Measurements from ENCODE around the gene SPPL2B.
A peak's percentile ranks its signal among the peaks of the same experiment; 100 is the strongest.
"Not testable (repeated sequence)": the region's sequence is repeated elsewhere in the genome, so short reads cannot be mapped to it uniquely, and the experiment has no call there.

Gene SPPL2B

DNA sequence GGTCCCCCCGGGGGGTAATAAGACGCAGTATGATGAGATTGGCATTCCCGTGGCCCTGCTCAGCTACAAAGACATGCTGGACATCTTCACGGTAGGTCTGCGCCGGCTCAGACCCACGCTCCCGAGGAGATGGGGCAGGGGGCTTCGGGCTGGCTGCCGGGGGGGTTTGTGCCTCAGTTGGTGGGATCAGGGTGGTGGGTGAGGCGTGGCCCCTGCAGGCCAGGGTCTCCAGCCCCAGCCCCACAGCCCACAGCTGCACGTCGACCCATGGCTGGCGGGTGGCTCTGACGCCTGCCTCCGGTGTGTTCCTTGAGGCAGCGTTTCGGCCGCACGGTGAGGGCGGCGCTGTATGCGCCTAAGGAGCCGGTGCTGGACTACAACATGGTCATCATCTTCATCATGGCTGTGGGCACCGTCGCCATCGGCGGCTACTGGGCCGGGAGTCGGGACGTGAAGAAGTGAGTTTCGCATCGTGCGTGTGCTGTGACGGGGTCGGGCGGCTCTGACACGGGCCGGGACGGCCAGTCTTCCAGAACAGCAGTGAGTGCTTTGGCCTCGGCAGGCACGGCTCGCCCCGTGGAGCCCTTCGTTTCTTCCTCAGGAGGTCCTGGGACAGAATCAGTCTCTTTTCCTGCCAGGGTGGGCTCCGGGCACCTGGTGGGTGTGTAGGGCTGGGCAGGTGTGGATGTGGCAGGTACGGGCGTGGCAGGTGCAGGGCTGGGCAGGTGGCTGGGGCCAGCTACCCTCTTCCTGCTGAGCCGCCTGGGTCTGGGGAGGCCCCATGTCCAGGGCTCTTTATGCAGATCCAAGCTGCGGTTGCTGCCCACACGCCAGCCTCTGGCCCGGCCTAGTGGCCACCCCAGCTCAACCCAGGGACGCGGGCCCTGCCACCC is 10.5 kb downstream of the SPPL2B start:
- no peak for DNase-seq

GRCh38 chr19:2339644-2340310 is 11.3 kb downstream of the SPPL2B start:
- DNase-seq: no peak

DNA sequence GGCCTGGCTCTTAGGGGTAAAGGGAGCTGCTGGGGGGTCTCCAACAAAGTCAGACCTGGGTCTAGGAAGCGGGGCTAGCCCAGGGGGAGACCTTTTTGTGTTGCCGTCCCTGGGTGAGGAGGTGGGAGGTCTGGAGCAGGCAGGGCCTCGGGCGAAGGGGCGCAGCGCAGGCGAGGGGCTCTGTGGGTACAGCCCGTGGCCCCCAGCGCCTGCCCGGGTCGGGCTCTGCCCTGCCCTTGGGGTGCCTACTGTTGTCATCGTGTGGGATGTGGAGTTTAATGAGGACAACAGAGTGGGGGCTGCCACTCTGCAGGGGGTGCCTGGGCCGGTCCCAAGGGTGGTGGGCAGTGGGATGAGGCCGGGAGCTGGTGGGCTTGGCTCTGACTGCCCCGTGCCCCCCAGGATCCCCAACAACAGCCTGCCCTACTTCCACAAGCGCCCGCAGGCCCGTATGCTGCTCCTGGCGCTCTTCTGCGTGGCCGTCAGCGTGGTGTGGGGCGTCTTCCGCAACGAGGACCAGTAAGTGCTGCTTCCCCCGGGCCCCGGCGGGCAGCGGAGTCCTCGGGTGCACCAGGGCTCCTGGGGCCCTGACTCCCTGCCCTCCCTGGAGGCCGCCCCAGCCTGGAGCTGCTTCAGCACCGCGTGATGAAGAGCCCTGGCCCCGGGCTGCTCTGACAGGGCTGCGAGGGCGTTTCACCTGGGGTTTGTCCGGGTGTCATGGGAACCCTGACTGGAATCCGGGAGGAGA is 12.2 kb downstream of the SPPL2B start:
- DNase-seq: no peak

DNA sequence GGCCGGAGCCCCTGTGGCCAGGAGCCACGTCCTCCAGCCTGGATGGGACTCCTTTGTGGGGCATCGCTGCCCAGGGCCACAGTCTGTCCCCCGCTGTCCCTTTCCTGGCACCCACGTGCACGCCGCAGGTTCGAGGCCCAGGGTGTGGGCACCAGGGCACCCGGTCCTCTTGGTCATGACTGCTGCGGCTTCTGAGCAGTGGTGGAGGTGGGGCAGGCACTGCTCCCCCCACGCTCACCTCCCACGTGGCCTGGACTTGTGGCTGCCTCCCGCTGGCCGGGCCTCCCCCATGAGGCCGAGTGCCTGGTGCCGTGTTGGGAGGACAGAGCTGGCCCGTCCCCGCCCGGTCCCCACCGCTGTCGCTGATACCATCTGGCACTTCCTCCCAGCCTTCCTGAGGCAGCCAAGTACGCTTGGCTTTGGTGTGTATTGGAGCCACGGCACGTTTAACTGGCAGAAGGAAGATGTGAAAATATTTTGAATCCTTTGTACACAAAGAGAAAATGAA is 12.8 kb downstream of the SPPL2B start:
- DNase-seq: no peak

DNA sequence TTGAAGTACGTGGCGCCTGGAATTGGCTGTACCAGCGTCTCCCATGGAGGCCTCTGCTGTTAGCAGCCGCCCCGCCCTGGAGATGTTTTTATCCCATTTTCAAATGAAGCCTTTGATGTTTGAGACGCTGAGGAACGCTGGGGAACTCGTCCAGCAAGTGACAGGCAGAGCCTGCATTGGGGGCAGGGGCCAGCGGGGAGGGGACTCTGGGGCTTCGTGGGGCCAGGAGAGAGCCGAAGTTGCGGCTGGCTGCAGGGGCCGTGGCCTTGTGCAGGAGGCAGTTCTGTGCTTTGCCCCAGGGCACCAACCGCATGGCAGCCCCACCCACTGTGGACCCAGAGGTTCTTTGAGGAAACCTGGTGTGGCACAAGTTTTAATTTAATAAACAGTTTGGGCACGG is 13.5 kb downstream of the SPPL2B start:
- no peak for DNase-seq

DNA sequence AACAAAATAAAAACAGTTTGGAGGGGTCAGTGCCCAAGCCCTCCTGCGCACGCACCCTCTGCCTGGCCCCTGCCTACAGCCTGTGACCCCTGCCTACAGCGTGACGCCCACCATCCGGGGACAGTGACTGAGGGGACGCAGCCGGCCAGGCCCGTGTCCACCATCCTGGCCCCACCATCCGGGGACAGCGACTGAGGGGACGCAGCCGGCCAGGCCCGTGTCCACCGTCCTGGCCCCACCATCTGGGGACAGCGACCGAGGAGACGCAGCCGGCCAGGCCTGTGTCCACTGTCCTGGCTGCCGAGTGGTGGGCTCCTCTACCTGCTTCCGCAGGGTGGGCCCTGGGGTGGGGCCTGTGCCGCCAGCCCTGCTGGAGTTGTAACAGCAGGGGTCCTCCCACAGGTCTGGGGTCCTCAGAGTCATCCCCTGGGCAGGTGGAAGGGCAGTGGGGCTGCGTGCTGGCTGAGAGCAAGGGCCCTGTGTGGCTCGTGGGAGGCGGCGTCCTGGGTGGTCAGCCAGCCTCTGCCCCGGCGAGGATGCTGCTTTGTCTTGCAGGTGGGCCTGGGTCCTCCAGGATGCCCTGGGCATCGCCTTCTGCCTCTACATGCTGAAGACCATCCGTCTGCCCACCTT is 14.3 kb downstream of the SPPL2B start:
- no peak for DNase-seq

GRCh38 chr19:2343289-2343982 is 15.0 kb downstream of the SPPL2B start:
- no peak for DNase-seq

- DNase-seq: no peak
Measured at GRCh38 chr19:2344381-2344870, 15.9 kb downstream of the SPPL2B start.

- no peak for DNase-seq
Measured at GRCh38 chr19:2345076-2345475, 16.6 kb downstream of the SPPL2B start.

GRCh38 chr19:2345794-2346663 is 17.5 kb downstream of the SPPL2B start:
- DNase-seq: no peak

DNA sequence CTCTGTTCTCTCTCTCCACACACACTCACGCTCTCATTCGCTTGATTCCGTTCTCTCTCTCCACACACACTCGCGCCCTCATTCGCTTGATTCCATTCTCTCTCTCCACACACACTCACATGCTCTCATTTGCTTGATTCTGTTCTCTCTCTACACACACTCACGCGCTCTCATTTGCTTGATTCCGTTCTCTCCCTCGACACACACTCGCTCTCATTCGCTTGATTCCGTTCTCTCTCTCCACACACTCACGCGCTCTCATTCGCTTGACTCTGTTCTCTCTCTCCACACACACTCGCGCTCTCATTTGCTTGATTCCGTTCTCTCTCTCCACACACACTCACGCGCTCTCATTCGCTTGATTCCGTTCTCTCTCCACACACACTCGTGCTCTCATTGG is 21.3 kb downstream of the SPPL2B start:
- DNase-seq: not testable (repeated sequence)

DNA sequence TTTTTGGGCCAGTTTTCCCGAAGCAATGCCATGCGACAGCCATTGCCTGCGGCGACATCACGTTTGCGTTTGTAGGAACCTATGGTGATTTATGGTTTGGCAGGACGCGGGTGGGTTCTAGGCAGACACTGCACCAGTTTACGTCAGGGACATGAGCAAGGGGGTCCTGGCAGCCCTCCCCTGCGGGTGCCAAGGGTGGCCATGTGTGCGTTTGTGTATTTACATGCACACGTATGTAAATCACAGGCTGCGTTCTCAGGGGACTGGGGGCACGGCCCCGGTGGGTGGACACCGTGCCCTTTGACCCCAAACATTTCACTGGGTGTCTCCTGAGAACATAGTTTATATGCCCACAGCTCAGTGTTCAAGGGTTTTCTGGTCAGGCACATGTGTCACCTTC is 22.2 kb downstream of the SPPL2B start:
- DNase-seq: no peak

- no peak for DNase-seq
Measured at GRCh38 chr19:2351591-2351990, 23.1 kb downstream of the SPPL2B start.

GRCh38 chr19:2352121-2352520 is 23.6 kb downstream of the SPPL2B start:
- no peak for DNase-seq

GRCh38 chr19:2353159-2353886 is 24.8 kb downstream of the SPPL2B start:
- DNase-seq: no peak

DNA sequence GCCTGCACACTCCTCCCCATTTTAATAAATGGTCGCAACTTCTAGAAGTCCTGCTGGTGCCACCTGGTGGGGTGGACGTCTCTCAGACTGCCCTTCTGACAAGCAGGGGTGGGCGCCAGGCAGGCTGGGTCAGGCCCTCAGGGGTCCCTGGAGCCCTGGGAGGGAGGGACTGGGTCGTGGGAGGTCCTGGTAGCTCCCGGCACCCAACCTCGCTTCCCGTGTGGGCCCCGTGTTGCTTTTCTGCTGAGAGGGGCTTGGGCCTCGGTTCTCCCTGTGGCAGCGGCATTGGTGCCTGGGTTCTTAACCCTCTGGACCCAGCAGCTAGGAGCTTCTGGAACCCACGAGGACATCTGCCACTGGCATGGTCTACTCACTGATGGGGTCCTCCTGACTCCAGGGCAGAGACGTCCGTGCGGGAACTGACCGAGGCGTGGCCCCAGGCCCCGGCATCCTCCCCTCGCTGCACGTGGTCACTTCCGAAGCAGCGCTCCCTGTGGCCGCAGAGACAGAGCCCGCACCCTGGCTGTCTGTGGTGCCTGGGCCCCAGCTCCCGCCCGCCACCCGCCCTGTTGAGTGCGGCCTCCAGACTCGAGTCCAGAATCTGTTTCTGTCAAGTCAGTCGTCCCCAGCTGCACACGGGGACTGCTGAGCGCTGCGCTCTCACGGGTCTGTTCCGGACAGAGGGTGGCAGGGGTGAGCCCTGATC is 25.6 kb downstream of the SPPL2B start:
- no peak for DNase-seq

DNA sequence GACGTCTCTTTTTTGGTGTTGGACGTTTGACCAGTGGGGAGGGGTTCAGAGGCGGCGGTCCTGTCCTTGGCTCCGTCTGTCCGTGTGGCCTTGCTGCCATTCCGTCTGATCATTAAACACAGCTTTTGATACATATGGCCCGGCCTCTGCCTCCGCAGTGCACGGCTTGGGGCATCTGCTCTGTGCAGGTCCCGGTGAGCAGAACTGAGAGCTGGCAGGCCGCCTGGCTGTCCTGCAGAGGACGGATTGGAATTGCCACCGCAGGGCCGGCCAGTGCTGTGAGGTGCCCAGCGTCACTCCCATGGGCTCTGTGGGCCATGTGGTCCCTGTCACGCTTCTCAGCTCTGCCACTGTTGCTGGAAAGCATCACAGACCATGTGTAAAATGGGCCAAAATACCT is 26.2 kb downstream of the SPPL2B start:
- no peak for DNase-seq

DNA sequence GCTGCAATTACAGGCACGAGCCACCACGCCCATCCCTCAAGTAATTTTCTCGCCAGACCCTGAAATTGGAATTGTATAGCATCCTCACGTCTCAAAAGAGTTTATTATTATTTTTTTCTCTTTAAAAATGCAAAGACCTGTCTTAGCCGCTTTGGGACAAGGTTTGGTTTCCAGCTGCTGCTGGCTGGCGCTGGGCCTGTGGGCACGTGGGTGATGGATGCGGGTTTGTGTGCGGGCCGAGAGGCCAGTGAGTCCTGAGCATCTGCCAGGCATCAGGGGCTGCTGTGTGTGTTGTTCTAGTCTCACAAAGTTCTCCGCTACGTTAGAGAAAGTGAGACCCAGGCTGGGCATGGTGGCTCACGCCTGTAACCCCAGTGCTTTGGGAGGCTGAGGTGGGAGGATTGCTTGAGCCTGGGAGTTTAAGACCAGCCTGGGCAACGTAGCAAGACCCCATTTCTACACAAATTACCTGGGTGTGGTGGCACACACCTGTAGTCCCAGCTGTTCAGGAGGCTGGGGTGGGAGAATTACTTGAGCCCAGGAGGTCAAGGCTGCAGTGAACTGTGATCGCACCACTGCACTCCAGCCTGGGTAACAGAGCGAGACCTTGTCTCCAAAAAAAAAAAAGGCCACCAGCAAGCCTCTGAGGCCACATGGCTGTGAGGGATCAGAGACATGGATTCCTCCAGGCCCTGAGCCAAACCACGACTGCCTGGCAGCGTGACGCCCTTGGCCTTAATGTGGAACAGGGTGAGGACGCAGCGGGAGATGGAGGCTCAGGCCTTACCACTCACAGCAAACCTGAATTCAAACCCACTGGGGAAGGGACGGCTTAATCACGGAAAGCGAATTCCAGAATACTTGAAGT is 26.9 kb downstream of the SPPL2B start:
- peak; percentile 62 for DNase-seq
